ENCODE measurements around the gene NBR1.

- TF ChIP-seq CTCF (conservative IDR thresholded peaks at IDR 0.05 in 1 of 2, IDR thresholded peaks at IDR 0.05 in 1 of 2; ENCODE audit: extremely low read depth in 1 of 2, insufficient read depth in 1 of 2, low read depth in 1 of 2, low read length in 2 of 2) (no peak), EZH2 (IDR thresholded peaks at IDR 0.05; ENCODE audit: borderline replicate concordance, low read length) (no peak)
Observed at GRCh38 chr17:43155666-43156065, 15.3 kb upstream of the NBR1 start.

Measured in mammary epithelial cell (primary cell).